ELR (cell line): ENCODE results near the gene RNASE12.
"Not testable (repeated sequence)": the region's sequence is repeated elsewhere in the genome, so short reads cannot be mapped to it uniquely, and the experiment has no call there.

ENCODE experiments used
- DNase-seq: peaks from one replicate; pipeline ENCODE4 v3.0.0-alpha.2; 2015; ENCODE audit warnings: low read depth

Gene RNASE12

GRCh38 chr14:20591235-20591634, at the start of gene RNASE12:
Gene RNASE12 (minus strand): TSS chr14:20591376. CDS start chr14:20590723, 653 bp downstream.
- DNase-seq: no peak

DNA sequence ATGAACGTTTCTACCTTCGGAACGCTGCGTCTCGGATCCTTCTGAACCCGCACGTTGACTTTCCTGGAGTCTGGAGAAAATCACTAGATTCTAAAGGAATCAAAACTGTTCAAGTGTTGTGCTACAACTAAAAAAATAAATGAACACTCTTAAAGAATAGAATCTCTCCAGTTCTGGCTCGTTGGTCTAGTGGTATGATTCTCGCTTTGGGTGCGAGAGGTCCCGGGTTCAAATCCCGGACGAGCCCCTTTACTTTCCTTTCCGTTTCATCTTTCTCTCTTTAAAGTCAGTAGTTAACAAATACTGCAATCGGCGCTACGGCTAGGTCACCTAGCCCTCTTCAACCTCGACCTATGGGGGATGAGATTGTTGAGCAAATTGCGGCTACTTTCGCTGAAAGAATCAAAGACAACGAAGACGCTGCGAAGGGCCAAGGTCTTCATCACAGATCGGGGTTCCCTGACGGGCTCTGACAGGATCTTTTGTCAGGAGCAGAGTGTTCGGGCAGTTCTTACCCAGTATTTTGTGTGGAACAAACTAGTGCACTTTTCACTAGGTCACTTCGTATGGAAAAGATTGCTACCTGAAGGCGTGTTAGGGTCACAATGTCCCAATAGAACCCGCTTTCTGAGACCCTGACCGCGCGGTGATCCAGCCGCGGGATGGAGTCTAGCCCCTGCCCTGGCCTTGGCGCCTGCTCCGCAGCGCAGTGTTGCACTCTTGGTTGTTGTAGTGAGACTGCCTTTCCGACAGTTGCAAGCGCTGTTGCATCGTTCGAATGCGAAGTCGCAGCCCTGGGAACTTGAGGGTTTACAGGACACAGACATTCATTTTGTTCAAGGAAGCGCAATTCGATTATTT, 41.9 kb upstream of the RNASE12 start:
- DNase-seq: peak; percentile 86

GRCh38 chr14:20632448-20632830, 41.3 kb upstream of the RNASE12 start:
- DNase-seq: no peak

GRCh38 chr14:20631880-20632389, 40.8 kb upstream of the RNASE12 start:
- DNase-seq: peak; percentile 71

DNA sequence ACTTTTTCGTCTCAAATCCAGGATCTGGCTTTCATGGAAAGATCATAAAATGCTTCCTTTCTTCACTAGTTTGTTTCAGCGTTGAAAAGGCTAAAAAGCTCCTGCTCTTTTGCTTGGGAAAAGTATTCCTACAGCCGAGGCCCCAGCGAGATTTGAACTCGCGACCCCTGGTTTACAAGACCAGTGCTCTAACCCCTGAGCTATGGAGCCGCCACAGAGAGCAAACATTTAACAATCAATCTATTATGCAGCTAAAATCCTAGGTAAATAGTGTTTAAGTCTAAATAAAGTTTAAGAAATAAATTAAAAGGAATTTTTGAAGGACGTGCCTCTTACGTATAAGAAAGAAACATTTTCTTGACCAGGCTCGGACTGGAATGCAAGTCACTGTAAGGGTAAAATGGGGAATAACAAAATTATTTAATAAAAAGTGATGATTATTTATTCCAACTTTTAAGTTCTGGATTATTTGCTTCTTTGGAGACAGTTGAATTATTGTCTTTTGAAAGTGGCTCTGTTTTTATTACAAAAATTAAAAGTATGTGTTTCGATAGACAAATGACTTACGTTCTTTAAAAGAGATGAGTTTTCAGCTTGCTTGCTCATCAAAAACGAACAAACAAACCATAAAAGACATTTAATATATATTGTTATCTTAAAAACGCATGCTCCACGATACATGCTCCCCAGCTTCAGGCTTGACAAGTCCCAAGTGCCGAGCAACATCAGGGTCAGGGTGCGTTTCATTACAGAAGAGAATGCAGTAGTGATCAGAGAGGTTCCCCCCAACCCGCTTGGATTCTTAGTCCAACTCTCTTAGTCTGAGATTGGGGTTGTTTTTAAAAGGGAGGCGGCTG, 40.1 kb upstream of the RNASE12 start:
- DNase-seq: peak; percentile 66

DNA sequence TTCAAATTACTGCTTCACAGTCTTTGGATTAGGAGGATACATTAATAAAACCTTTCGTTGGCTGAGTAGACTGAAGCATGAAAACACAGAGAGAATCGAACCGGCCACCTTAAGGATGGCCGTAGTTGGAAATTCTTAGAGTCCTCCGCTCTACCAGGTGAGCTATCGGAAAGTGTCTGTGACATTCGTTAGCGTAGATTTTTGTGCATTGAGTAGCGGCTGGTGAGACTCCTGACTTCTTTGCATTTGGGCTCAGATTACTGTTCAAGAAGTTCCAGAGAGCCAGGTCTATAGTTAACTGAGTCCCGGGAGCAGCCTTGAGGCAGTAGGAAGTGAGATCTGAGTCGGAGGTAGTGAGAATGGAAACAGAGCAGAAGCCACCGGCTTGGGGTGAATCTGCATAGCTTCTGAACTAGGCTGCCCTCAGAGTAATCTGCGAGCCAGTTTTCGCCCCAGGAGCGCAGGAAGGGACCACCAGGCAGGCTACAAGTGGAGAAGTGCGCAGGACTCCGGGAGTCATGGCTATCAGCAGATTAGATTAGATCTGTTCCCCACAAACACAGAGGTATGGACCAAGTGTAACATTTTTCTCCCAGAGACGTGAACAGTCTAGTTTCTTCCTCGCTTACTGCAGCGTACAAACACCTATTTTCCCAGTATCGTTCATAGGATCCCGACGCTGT, 39.3 kb upstream of the RNASE12 start:
- DNase-seq: peak; percentile 75

DNA sequence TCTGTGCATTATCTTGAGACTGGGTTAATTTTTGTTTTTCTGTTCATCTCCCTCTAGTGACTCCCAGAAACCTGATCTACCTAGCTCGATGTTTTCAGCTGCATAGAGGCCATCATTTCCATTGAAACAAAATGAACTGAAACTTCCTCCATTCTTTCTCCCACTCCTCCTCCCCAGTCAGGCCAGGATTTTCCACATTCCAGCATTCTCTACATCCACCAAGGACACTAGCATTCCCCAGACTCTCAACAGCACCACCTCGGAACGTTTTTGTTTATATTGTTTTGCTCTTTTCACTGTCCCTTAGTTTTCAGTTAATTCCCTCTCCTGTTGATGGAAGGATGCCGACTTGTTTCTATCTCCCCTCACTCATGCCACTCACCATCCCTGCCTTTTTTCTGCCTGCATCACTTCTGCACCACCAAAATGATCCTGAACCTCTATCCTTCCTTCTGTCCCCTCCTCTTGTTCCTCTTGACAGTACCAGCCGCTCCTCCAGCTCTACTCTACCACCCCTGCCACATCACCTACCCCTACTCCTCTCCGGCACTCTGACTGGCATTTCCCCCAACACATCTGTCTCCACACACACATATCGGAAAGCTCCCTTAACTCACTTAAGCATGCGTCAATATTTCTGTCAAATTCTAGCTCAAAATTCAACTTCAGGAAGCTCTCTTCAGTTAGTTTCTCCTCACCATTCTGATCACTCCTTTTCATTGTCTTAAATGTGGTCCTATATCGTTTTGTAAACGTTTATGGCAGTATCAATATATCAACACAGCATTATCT, 37.1 kb upstream of the RNASE12 start:
- no peak for DNase-seq

- DNase-seq: no peak
Observed at GRCh38 chr14:20627346-20628027, 36.3 kb upstream of the RNASE12 start.

DNA sequence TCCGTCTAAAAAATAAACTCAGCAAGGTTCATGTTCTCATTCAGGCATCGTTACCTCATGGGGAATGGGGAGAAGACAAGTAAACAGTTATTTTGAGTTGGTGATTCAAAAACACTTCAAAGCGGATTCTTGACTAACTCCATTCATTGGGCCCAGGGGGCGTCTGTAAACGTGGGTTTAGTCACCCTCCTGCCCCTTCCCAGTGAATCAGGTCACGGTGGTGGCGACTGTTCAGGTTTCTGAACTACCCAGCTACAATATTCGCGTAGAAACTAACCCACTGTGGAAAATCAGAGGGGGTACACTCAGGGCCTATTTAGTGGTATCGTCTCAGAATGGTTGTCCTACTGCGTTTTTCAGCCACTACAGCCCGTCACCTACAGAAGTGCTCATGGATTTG, 35.1 kb upstream of the RNASE12 start:
- no peak for DNase-seq

GRCh38 chr14:20624495-20625070, 33.4 kb upstream of the RNASE12 start:
- DNase-seq: peak; percentile 78

DNA sequence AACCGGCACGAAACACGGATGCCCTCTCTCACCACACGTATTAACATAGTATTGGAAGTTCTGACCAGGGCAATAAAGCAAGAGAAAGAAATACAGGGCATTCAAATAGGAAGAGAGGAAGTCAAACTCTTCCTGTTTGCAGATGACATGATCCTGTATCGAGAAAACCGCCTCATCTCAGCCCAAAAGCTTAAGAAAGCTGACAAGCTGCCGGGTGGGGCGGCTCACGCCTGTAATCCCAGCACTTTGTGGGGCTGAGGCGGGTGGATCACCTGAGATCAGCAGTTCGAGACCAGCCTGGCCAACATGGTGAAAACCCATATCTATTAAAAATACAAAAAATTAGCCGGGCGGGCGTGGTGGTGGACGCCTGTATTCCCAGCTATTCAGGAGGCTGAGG, 32.6 kb upstream of the RNASE12 start:
- DNase-seq: no peak

- no peak for DNase-seq
Observed at GRCh38 chr14:20622816-20623291, 31.7 kb upstream of the RNASE12 start.

GRCh38 chr14:20620798-20621478, 29.8 kb upstream of the RNASE12 start:
- no peak for DNase-seq

GRCh38 chr14:20619688-20620087, 28.5 kb upstream of the RNASE12 start:
- DNase-seq: not testable (repeated sequence)

DNA sequence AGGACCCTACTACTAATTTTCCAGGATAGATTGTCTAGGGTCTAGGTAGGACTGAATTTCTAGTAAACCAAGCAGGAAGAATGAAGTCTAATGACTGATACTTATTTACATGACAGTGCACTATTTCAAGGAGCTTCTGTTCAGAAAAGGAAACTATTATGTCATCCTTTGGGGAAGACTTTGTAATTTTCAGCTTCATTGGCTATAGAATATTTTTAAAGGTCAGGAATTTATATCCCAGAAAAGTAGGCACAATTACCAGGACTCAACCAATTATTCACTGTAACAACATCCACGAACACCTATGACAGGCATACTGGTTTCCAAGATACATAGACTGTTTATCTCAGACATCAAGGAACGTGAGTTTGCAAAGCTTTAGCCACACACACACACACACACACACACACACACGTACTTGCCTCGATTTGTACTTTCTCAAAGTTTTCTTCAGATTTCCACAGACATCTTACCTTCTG, 27.1 kb upstream of the RNASE12 start:
- DNase-seq: no peak

DNA sequence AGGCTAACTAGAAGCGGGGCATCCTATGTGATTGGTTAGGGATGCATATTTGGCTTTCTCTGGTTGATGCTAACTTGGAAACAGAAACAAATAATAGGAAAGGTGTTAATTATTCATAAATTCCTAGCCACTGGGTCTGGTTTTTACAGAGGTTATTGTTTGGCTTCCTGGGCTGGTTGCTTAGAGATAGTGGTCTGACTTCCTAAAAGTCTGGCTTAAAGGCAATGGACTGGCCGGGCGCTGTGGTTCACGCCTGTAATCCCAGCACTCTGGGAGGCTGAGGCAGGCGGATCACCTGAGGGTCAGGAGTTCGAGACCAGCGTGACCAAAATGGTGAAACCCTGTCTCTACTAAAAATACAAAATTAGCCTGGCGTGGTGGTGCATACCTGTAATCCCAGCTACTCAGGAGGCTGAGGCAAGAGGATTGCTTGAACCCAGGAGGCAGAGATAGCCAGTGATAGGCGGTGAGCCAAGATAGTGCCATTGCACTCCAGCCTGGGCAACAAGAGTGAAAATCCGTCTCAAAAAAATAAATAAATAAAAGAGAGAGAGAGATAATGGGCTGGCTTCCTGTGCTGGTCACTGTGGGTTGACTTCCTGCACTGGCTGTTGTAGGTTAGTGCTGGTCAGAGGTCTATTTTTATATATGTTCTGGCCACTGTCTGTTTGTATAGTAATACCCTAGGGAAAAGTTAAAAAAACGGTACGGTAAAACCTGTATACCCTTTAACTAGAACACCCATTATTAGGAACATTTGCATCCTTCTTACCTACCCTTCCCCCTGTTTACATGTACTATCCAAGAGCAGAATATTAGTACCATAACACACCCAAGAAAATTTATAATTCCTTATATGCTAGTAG, 26.2 kb upstream of the RNASE12 start:
- no peak for DNase-seq

- no peak for DNase-seq
Observed at GRCh38 chr14:20615996-20616395, 24.8 kb upstream of the RNASE12 start.

DNA sequence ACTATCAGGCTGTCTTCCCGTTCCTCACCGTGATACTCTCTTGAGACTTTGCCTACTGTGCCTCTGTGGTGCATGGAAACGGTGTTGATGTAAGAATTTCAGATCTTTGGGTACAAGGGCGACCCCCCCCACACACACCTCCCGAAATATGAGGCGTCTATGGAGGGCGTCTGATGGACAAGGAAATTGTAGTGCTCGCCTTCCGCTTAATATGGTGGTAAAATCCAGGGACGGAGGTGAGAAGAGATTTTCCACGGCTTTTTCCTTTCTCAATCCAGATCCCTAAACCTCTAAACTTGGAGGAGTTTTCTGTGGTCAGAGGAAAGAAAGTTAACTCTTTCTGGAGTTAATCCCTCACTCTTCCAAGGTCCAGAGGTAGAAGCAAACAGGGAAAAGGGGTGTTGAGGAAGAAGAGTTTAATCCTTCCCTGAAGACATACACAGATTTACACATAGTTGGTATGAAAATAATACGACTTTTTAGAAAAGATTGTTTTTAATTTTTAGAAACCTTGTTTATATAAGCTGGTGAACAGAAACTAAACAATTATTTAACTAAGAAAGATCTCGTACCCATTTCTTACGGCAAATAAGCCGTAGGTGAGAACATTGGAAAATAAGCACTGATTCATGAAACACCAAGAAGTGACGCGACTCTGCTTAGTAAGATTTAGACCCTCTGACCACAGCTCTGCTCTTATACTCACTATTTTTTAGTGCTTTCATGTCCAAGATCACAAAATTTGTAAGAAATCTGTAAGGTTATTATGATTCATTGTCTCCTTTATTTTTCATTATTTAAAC, 23.1 kb upstream of the RNASE12 start:
- peak; percentile 44 for DNase-seq
